ENCODE data around the gene IL9. TPM values are rescaled to one million over a fixed set of nuclear protein-coding genes. Genes with fewer than 3 reads are reported as not detected.

The IL9 gene
- total RNA-seq, 1 donor: not detected

DNA sequence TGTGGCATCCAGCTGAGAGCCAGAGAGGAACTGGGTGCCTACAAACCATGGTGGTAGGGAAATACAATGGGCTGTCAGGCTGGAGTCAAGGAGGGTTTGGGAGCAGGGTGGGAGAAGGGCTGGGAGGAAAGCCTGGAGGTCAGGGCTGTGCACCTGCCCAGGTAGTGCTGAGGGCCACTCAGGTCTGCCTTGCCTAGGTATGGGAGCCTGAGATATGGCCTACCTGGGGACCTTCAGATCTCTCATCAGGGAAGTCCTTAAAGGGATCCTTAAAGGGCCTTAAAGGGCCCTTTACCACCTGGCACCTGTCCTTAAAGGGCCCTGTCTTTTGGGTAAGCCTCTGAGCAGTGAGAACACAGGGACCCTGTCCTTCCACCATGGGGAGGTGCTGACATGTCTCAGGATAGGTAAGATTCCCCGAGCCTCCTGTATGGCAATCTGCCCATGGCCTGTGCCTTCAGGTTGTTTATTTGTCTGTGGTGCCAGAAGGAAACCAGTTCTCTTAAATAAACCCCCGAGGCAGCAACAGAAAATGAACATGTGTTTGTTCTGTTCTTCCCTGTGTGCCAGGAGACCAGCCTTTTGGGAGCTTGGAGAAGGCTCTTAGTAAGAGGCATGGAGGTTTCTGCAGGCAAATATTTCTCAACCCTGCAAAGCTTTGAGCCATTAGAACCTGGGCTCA is 37.9 kb downstream of the IL9 start:
- no peak for DNase-seq (ENCODE audit: low read depth)
- TF ChIP-seq, protein P1, sequence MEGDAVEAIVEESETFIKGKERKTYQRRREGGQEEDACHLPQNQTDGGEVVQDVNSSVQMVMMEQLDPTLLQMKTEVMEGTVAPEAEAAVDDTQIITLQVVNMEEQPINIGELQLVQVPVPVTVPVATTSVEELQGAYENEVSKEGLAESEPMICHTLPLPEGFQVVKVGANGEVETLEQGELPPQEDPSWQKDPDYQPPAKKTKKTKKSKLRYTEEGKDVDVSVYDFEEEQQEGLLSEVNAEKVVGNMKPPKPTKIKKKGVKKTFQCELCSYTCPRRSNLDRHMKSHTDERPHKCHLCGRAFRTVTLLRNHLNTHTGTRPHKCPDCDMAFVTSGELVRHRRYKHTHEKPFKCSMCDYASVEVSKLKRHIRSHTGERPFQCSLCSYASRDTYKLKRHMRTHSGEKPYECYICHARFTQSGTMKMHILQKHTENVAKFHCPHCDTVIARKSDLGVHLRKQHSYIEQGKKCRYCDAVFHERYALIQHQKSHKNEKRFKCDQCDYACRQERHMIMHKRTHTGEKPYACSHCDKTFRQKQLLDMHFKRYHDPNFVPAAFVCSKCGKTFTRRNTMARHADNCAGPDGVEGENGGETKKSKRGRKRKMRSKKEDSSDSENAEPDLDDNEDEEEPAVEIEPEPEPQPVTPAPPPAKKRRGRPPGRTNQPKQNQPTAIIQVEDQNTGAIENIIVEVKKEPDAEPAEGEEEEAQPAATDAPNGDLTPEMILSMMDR (IDR thresholded peaks at IDR 0.05; ENCODE audit: insufficient read depth, low read depth, low read length): no peak
- H3K4me3 ChIP-seq (ENCODE audit: low read depth, low read length): no peak overlapping the region

DNA sequence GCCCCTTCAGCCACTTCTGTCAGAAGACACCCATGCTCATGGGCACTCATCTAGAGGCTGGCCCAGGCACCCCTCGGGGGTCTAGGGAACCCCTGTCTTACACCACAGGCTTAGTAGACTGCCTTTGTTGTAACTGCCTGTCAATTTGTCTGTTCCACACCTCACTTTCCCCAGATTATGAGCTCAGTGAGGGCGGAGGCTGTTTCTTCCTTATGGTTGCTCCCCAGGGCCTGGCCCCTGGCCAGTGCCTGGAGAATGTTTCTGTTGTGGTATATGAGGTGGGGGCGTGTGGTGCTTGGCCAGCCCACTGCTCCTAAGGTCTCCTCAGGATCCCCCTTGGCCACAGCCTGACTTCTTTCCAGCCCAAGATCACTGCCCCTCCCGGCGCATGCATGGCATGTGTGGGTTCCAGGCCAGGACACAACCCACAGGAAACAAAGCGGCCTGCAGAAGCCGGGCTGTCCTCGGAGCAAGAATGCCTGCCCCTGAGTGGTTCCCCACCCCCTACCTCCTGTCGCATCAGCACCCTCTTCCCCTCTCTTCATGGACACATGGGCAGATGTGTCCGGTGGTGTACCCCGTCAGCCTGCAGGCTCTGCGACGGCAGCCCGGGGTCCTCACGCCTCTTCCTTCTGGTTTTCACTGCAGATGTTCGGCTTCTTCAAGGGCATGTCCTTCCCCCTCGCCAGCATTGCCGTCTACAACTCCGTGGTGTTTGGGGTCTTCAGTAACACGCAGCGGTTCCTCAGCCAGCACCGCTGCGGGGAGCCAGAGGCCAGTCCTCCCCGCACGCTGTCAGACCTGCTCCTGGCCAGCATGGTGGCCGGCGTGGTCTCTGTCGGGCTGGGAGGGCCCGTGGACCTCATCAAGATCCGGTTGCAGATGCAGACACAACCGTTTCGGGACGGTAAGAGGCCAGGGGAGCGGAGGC is 43.5 kb downstream of the IL9 start:
- no peak overlapping the region for H3K4me3 ChIP-seq (ENCODE audit: low read depth, low read length)
- TF ChIP-seq, protein P1 (IDR thresholded peaks at IDR 0.05; ENCODE audit: insufficient read depth, low read depth, low read length): no peak
- DNase-seq (ENCODE audit: low read depth): no peak

DNA sequence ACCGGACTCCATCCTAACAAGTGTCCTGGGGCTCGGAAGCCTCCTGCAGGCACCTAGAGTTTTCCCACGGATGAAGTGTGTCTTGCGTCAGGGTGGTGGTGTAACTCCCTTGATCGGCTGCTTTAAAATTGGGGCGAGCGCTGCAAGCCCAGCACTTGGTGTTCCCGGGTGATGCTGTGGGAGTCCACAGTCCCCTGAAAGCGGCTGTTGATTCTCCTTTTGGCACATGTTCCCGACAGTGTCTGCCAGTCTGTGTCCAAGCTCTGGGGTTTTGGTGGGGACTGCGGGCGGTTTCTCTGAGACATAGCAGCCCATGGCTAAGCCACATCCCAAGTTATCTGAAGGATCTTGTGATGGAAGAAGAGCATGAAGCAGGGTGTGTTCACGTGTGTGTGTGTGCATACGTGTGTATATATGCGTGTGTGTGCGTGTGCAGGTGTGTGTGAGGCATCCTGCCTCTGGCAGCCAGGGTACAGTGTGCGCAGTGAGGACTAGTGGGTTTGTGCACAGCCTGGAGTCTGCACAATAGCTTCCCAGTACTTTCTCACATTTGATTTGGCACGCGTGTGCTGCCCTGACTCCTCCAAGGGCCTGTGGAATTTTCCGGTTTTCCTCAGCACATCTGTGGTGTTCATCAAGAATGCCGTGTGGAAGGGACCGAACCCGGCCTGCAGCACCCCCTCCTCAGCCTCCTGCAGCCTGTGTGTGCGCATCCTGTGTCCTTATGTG is 44.3 kb downstream of the IL9 start:
- DNase-seq (ENCODE audit: low read depth): no peak
- TF ChIP-seq, protein P1 (IDR thresholded peaks at IDR 0.05; ENCODE audit: insufficient read depth, low read depth, low read length): no peak
- no peak overlapping the region for H3K4me3 ChIP-seq (ENCODE audit: low read depth, low read length)

DNA sequence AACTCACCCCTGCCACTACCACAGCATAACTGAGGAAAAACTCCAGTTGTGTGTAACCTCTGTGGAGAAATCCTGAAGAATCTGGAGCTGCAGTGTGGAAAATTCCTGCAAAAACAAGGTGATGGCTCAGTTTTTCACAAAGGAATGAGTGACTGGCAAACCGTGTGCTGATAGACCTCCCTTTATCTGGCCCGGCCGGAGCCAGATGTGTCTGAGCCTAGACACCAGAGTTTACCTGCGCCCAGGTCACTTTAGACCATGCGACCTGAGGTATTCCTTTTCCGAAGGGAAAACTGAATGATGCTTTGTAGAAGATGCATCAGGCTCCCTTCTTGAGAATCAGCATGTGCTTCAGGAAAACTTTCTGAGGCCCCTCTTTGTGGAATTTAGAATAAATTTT is 45.0 kb downstream of the IL9 start:
- DNase-seq (ENCODE audit: low read depth): no peak
- no peak overlapping the region for H3K4me3 ChIP-seq (ENCODE audit: low read depth, low read length)
- TF ChIP-seq, protein P1 (IDR thresholded peaks at IDR 0.05; ENCODE audit: insufficient read depth, low read depth, low read length): no peak

DNA sequence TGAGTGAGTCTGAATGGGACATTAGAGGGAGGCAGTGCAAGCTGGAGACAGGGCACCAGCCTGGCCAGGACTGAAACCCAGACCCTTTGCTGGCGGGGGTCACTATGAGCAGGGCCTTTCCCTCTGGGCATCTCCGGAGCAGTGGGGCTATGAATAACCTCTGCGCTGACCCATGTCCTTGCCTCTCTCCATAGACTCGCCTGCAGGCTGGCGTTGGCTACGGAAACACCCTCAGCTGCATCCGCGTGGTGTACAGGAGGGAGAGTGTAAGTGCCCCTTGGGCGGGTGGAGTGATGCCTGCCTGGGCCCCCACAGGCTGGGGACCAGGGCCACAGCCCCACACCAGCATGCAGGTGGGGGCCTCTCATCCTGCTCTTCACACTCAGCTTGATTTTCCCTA is 45.4 kb downstream of the IL9 start:
- H3K4me3 ChIP-seq (ENCODE audit: low read depth, low read length): no peak overlapping the region
- no peak for DNase-seq (ENCODE audit: low read depth)
- TF ChIP-seq, protein P1 (IDR thresholded peaks at IDR 0.05; ENCODE audit: insufficient read depth, low read depth, low read length): no peak

DNA sequence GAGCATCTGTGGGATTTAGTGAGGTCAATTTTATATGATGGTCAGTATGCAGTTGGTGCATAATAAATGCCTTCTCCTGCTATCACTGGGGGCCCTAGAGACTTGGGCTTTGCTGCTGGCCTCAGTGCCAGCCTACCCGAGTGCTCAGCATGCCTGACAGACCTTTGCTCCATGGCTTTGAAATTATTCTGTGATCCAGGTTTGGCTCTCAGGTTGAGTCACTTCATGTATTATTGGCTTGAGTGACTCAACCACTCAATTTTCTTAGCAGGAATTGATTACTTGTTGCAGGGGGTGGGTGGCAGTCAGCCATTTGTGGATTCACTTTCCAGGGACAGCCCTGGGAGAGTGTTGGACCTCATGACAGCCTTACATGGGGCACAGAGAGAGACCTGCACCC is 47.7 kb downstream of the IL9 start:
- TF ChIP-seq, protein P1 (IDR thresholded peaks at IDR 0.05; ENCODE audit: insufficient read depth, low read depth, low read length): no peak
- no peak overlapping the region for H3K4me3 ChIP-seq (ENCODE audit: low read depth, low read length)
- DNase-seq (ENCODE audit: low read depth): no peak
